SH-SY5Y (cell line): ENCODE measurements around the gene PNMT.

Source experiments
- GATA2 ChIP-seq: IDR thresholded peaks from 2 replicates; pipeline ENCODE4 v1.6.1; 2011; ENCODE audit warnings: mild to moderate bottlenecking, low read depth, low read length
- GATA3 ChIP-seq: IDR thresholded peaks from 2 replicates; pipeline ENCODE4 v1.6.1; 2011; ENCODE audit warnings: low read depth, mild to moderate bottlenecking, low read length, moderate library complexity

DNA sequence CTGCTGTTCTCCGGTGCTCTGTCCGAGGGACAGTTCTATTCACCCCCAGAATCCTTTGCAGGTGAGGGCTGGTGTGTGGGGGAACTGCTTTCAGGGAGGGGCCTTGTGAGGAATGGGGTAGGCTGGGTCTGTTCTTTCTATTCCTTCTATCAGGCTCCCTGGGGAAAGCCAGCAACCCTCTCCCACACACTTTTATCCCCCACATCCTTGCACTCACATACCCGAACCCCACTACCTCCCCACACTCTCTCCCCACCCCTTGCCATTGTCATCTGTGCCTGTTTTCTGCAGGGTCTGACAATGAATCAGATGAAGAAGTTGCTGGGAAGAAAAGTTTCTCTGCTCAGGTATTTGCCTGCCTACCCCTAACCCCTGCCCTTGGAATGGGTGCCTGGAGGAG lies 9.5 kb upstream of the PNMT start:
- TF ChIP-seq GATA3 (no peak), GATA2 (no peak)
